ENCODE measurements around the gene TMEM121B.
A peak's percentile ranks its signal among the peaks of the same experiment; 100 is the strongest.
"Not testable (repeated sequence)": the region's sequence is repeated elsewhere in the genome, so short reads cannot be mapped to it uniquely, and the experiment has no call there.

TMEM121B gene

GRCh38 chr22:17121233-17122195, at the start of gene TMEM121B:
TSS of gene TMEM121B (minus strand) at chr22:17121360. CDS start at chr22:17121127, 233 bp downstream.
- DNase-seq (ENCODE audit: low read depth), result peak; percentile 37

DNA sequence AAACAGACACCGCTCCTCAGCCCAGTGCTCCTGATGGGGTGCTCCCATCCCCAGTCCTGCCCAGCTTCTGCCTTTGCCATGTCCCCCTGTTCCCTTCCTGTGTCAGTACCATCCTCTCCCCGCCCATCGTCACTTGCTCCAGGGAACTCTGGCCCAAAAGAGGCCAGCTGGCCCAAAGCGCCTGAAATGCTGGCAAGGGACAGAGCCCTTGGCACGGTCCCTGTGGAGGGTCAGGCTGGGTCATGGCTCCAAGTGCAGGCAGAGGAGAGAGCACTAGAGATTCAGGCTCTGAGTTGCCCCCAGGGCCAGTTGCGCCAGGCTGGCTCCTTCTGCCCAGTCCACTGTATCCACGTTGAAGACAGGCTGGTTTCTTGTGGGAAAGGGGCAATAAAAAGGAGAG, 46.3 kb upstream of the TMEM121B start:
- no peak for DNase-seq (ENCODE audit: low read depth)

- no peak for DNase-seq (ENCODE audit: low read depth)
Measured at GRCh38 chr22:17164392-17165024, 43.3 kb upstream of the TMEM121B start.

GRCh38 chr22:17162731-17163130, 41.6 kb upstream of the TMEM121B start:
- DNase-seq (ENCODE audit: low read depth), result no peak

DNA sequence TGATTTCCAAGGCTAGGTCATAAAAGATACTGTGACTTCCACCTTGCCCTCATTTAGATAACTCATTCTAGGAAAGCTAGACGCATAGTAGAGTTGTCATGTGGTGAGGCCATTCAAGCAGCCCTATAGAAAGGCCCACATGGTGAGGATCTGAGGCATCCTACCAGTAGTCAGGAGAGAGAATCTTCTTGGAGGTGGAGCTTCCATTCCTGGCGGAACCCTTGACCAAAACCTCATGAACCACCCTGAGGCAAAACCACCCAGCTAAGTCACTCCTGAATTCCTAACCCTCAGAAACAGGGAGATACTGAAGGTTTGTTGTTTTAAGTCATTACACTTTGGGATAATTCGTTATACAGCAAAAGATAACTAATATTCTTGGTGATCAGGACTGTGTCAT, 40.8 kb upstream of the TMEM121B start:
- DNase-seq (ENCODE audit: low read depth), result no peak

GRCh38 chr22:17159504-17159951, 38.4 kb upstream of the TMEM121B start:
- peak; percentile 34 for DNase-seq (ENCODE audit: low read depth)

GRCh38 chr22:17158568-17159503, 37.7 kb upstream of the TMEM121B start, which contains the start of gene HDHD5:
TSS of gene HDHD5 (minus strand) at chr22:17159277. CDS start at chr22:17159251, 26 bp downstream.
- DNase-seq (ENCODE audit: low read depth), result peak; percentile 81

DNA sequence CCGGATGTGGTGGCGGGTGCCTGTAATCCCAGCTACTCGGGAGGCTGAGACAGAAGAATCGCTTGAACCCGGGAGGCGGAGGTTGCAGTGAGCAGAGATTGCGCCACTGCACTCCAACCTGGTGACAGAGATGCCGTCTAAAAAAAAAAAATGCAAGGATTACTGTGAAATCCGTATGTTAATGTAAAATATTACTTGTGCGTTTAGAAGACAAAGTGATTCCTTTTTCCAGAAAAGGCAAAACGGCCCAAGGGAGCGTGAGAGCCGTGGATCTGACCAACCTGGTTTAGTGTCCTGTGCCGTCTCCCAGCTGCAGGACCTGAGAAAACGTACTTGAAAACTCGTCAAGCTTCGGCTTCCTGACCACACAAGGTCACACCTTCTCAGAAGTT, 37.0 kb upstream of the TMEM121B start:
- DNase-seq (ENCODE audit: low read depth), result no peak

- DNase-seq (ENCODE audit: low read depth), result no peak
Measured at GRCh38 chr22:17157714-17158113, 36.6 kb upstream of the TMEM121B start.

- DNase-seq (ENCODE audit: low read depth), result peak; percentile 14
Measured at GRCh38 chr22:17155941-17156340, 34.8 kb upstream of the TMEM121B start.

DNA sequence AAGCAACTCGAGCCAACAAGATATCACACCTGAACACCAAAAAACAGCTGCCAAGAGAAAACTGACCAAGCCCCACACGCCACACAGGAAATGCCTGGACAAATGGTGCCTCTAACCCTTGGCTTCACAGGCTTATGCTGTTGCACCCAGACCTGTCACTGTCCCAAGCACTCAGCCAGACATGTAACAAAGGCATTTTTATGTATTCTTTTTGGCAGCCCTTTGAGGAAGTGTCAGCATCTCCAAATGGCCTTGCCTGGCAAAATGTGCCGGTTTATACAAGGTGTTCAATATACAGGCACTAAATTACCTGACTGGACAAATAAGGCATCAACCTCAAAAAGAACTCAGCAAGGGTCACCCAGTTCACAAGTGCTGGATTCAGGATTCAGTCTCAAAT, 31.8 kb upstream of the TMEM121B start:
- no peak for DNase-seq (ENCODE audit: low read depth)

GRCh38 chr22:17152340-17152739, 31.2 kb upstream of the TMEM121B start:
- no peak for DNase-seq (ENCODE audit: low read depth)

DNA sequence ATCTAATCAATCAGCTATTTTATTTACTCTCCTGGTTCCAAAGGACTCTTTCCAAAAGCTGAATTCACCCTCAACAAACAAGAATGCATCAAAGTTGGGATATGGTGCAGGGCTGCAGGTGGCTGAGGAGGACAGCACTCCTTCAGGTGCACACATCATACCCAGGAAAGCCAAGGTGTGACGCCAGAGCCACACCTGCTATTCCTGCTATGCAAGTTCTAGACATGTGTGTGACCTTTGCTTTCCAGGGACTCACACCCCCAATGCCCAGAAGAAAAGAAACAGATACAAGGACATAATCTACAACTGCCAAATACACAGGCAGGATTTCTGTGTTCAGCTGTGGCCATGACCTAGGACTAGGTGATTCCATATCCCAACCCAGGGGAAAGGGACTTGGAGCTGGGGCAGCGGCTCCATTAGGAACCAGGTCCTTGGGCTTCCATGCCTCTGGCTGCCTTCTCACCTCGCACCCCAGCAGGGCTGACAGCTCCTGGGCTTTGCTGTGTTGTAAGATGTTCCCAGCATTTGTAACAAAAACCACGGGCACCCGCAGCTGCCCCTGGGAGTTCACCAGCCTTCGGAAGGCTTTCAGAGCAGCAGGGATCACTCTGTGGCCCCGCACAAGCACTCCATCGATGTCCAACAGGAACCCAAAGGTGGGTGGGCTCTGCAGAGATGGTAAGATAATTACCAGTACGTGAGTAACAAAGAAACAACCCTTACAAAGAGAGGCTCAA, 28.1 kb upstream of the TMEM121B start:
- no peak for DNase-seq (ENCODE audit: low read depth)

DNA sequence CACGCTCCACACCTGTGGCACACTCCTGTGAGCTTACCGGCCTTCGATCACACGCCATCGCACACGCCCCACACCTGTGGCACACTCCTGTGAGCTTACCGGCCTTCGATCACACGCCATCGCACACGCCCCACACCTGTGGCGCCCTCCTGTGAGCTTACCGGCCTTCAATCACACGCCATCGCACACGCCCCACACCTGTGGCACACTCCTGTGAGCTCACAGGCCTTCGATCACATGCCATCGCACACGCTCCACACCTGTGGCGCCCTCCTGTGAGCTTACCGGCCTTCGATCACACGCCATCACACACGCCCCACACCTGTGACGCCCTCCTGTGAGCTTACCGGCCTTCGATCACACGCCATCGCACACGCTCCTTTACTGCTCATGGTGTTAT, 26.3 kb upstream of the TMEM121B start:
- DNase-seq (ENCODE audit: low read depth), result not testable (repeated sequence)

DNA sequence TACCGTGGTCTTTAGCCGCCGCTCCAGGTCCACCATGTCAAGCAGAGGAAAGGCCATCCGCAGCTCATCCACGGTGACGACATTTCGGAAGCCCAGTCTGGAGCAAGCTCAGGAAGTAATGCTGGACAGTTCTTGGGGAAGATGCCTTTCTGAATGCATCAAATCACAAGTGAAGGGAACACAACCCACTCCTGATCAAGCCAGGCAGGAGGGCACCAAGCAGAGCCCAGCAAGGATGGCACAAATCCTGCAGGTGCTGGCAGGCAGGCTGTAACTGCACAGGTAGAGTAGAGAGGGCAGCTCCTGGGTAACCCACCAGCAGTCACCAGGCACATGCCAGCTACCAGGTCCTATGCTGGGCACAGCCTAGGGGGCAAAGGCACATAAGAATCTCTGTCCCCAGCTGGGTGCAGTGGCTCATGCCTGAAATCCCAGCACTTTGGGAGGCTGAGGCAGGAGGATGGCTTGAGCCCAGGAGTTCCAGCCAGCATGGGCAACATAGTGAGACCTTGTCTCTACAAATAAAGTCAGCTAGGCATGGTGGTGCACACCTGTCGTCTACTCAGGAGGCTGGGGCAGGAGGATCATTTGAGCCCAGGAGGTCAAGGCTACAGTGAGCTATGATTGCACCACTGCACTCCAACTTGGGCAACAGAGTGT, 24.0 kb upstream of the TMEM121B start:
- no peak for DNase-seq (ENCODE audit: low read depth)

GRCh38 chr22:17143826-17144225, 22.7 kb upstream of the TMEM121B start:
- no peak for DNase-seq (ENCODE audit: low read depth)

DNA sequence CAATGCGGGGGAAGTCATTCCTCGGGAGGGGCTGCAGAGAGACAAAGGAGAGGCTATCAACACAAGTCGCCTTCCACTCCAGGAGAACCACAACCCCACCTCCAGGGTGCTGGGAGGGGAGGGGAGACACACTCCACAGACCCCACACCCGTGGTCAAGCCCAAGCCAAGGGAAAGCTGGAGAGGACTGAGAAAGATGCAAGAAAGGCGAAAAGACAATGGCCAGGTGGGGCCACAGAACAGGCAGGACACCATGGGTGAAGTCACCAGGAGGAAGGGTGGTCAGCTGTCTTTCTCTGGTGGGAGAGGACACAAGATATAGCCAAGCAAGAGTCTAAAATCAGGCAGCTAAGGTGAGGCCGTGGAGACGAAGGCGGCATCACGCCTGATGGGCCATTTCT, 21.9 kb upstream of the TMEM121B start:
- no peak for DNase-seq (ENCODE audit: low read depth)

DNA sequence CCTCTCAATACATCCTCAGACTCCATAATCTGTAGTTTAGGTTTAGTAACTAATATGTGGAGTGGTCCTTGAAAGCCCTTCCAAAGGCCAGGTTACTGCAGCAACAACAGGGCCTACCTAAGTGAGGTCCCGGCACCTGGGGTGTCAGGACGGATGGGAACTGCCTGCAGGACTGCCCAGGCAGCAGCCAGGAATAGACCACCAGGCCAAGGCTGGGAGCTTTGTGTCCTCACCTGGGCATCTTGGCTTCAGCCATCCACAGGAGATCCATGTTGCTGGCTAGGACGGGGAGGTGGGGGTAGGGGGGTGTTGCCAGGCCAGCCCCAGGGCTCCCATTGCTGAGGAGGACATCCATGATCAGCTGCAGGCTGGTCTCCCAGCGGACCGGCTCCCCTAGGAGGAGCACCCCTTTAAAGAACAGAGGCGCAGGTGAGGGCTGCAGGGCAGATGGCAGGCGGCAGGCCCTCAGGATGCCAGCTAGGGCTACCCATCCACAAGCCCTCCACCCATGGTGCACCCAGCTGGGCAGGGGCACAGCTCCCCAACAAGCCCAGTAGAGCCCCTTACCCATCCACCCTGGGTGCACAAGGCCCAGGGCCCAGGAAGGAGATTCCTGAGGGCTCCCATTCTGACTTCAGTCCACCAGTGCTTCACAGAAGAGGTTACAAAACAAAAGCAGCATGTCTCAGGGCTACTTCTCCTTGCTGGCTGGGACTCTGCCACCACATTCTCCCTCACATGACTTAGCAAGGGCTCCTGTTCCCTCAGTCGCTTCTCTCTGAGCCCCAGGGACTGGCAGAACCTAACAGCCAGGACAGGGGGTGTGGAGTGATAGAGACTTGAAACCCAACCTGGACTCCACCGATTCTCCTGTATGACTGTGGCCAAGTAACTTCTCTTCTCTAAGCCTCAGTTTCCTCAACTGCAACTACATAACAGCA, 19.9 kb upstream of the TMEM121B start:
- DNase-seq (ENCODE audit: low read depth), result no peak

DNA sequence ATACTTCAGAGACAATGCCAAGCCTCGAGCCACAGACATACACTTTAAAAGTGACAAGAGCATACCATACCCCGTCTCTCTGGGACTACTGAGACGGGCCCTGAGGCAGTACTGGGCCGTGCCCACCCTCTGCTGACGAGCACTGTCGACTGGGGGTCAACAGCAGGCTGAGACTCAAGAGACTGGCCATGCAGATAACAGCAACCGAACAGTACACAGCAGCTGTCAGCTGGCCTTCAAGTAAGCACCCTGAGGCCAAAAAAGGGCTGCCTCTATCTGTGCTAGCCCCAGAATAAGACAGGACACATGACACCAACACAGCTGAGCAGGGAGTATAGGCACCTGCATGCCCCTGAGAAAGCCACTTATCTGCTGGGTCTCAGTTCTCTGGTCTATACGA, 18.9 kb upstream of the TMEM121B start:
- no peak for DNase-seq (ENCODE audit: low read depth)

GRCh38 chr22:17138513-17138912, 17.4 kb upstream of the TMEM121B start:
- DNase-seq (ENCODE audit: low read depth), result no peak
